ENCODE data around the gene HELZ. TPM values are rescaled to one million over a fixed set of nuclear protein-coding genes. Genes with fewer than 3 reads are reported as not detected.
"Not testable (repeated sequence)": the region's sequence is repeated elsewhere in the genome, so short reads cannot be mapped to it uniquely, and the experiment has no call there.

HELZ gene
- total and polyA plus RNA-seq, 9 donors: 8.4 to 72.8 (median 55.5) TPM

- 79 to 90% (median 83%) methylated on average over 3 of the region's 3 CpGs for WGBS, 3 donors
- no peak for TF ChIP-seq POLR2A (IDR thresholded peaks at IDR 0.05)
- TF ChIP-seq CTCF (IDR thresholded peaks at IDR 0.05): no peak
- TF ChIP-seq EP300 (IDR thresholded peaks at IDR 0.05): no peak
- Histone ChIP-seq H3K9me3 (no peaks in the 10 kb centered on the region), H3K36me3 (no peaks in the 10 kb centered on the region), H3K4me3 (no peak overlapping the region), H3K27ac (no peak overlapping the region), H3K4me1 (ENCODE audit: insufficient read depth) (no peaks in the 10 kb centered on the region), H3K27me3 (no peaks in the 10 kb centered on the region)
- intact Hi-C loops (cut with DNase I): no loop called here
- DNase-seq: no peak
These were observed 46.9 kb downstream of the HELZ start for GRCh38 chr17:67198131-67198530.

GRCh38 chr17:67197023-67197422 is 48.0 kb downstream of the HELZ start:
- DNase-seq; H3K27ac ChIP-seq; H3K27me3 ChIP-seq; H3K9me3 ChIP-seq; intact Hi-C loops (cut with DNase I); H3K36me3 ChIP-seq; H3K4me3 ChIP-seq; H3K4me1 ChIP-seq (ENCODE audit: insufficient read depth): not testable (repeated sequence)
- 84 to 92% (median 91%) methylated on average over 3 of the region's 3 CpGs for WGBS, 3 donors

GRCh38 chr17:67196422-67196821 is 48.6 kb downstream of the HELZ start:
- Histone ChIP-seq H3K4me1 (ENCODE audit: insufficient read depth) (no peaks in the 10 kb centered on the region), H3K36me3 (no peaks in the 10 kb centered on the region), H3K27me3 (no peaks in the 10 kb centered on the region), H3K27ac (no peak overlapping the region), H3K4me3 (no peak overlapping the region), H3K9me3 (no peaks in the 10 kb centered on the region)
- intact Hi-C loops (cut with DNase I): no loop called here
- 95 to 100% (median 100%) methylated on average over 1 of the region's 1 CpG for WGBS, 3 donors
- TF ChIP-seq CTCF (IDR thresholded peaks at IDR 0.05) (no peak), EP300 (IDR thresholded peaks at IDR 0.05) (no peak), POLR2A (IDR thresholded peaks at IDR 0.05) (no peak)
- DNase-seq: no peak

GRCh38 chr17:67194134-67194533 is 50.9 kb downstream of the HELZ start:
- no peak for DNase-seq
- TF ChIP-seq POLR2A (IDR thresholded peaks at IDR 0.05): no peak
- TF ChIP-seq EP300 (IDR thresholded peaks at IDR 0.05): no peak
- no peak for TF ChIP-seq CTCF (IDR thresholded peaks at IDR 0.05)
- Histone ChIP-seq H3K27me3 (no peaks in the 10 kb centered on the region), H3K27ac (no peak overlapping the region), H3K4me1 (ENCODE audit: insufficient read depth) (no peaks in the 10 kb centered on the region), H3K4me3 (no peak overlapping the region), H3K9me3 (no peaks in the 10 kb centered on the region), H3K36me3 (no peaks in the 10 kb centered on the region)
- 48 to 79% (median 61%) methylated on average over 2 of the region's 2 CpGs for WGBS, 3 donors
- intact Hi-C loops (cut with DNase I): no loop called here

- H3K4me3 ChIP-seq: no peak overlapping the region
- H3K36me3 ChIP-seq: no peaks in the 10 kb centered on the region
- intact Hi-C loops (cut with DNase I): no loop called here
- H3K27me3 ChIP-seq: no peaks in the 10 kb centered on the region
- 95 to 97% (median 96%) methylated on average over 1 of the region's 1 CpG for whole genome bisulfite sequencing, 3 donors
- H3K9me3 ChIP-seq: no peaks in the 10 kb centered on the region
- no peak for DNase-seq
- no peak for TF ChIP-seq EP300 (IDR thresholded peaks at IDR 0.05)
- no peak for TF ChIP-seq POLR2A (IDR thresholded peaks at IDR 0.05)
- TF ChIP-seq CTCF (IDR thresholded peaks at IDR 0.05): no peak
- no peaks in the 10 kb centered on the region for H3K4me1 ChIP-seq (ENCODE audit: insufficient read depth)
- no peak overlapping the region for H3K27ac ChIP-seq
These were observed 57.1 kb downstream of the HELZ start for GRCh38 chr17:67187927-67188326.

All from ovary (tissue), 9 donors.